Inferior parietal cortex (tissue), 1 donor: Measurements from ENCODE around the gene ZDHHC14.

ENCODE experiments used
- DNase-seq: peaks from one replicate; pipeline ENCODE4 v3.0.0-alpha.2; 2016; ENCODE audit errors: extremely low spot score

Gene ZDHHC14

GRCh38 chr6:157665180-157665579, 284.2 kb downstream of the ZDHHC14 start:
- no peak for DNase-seq

- DNase-seq, result no peak
These were observed 285.7 kb downstream of the ZDHHC14 start for GRCh38 chr6:157666729-157667128.

- peak; percentile 90 for DNase-seq
These were observed 286.4 kb downstream of the ZDHHC14 start for GRCh38 chr6:157667211-157668008.

- DNase-seq, result no peak
These were observed 287.0 kb downstream of the ZDHHC14 start for GRCh38 chr6:157668009-157668401.

GRCh38 chr6:157668713-157669112, 287.7 kb downstream of the ZDHHC14 start:
- no peak for DNase-seq

GRCh38 chr6:157669323-157669722, 288.3 kb downstream of the ZDHHC14 start:
- no peak for DNase-seq

- peak; percentile 41 for DNase-seq
These were observed 288.8 kb downstream of the ZDHHC14 start for GRCh38 chr6:157669747-157670216.

GRCh38 chr6:157670466-157671186, 289.6 kb downstream of the ZDHHC14 start:
- no peak for DNase-seq

- DNase-seq, result no peak
These were observed 291.9 kb downstream of the ZDHHC14 start for GRCh38 chr6:157672726-157673412.

- no peak for DNase-seq
These were observed 292.6 kb downstream of the ZDHHC14 start for GRCh38 chr6:157673596-157673995.

GRCh38 chr6:157674061-157674460, 293.1 kb downstream of the ZDHHC14 start:
- DNase-seq, result no peak

GRCh38 chr6:157675831-157676230, 294.8 kb downstream of the ZDHHC14 start:
- no peak for DNase-seq

GRCh38 chr6:157676241-157676640, 295.3 kb downstream of the ZDHHC14 start:
- no peak for DNase-seq

- DNase-seq, result no peak
These were observed 296.2 kb downstream of the ZDHHC14 start for GRCh38 chr6:157677235-157677634.

GRCh38 chr6:157679605-157680580, 298.9 kb downstream of the ZDHHC14 start:
- DNase-seq, result no peak

GRCh38 chr6:157681041-157681650, 300.2 kb downstream of the ZDHHC14 start:
- DNase-seq, result no peak

GRCh38 chr6:157682856-157683481, 302.0 kb downstream of the ZDHHC14 start:
- no peak for DNase-seq

GRCh38 chr6:157683707-157684106, 302.7 kb downstream of the ZDHHC14 start:
- DNase-seq, result no peak

- DNase-seq, result no peak
These were observed 303.8 kb downstream of the ZDHHC14 start for GRCh38 chr6:157684620-157685299.
